A549 (cell line): ENCODE results near the gene LHX1. TPM values are rescaled to one million over a fixed set of nuclear protein-coding genes. Genes with fewer than 3 reads are reported as not detected.
A peak's percentile ranks its signal among the peaks of the same experiment; 100 is the strongest.

Source experiments
- ATAC-seq, 2 experiments: fragments of 200-7000 bp in 1 of 2; fragments of >200 bp in 1 of 2; cut with Nextera tagmentation in 1 of 2; cut with Tn5 transposase in 1 of 2; 3 replicates each; pipeline versions ENCODE4 v1.8.0 to v1.9.1; 2018 to 2020; ENCODE audit warnings: mild to moderate bottlenecking in 1 of 2, moderate library complexity in 1 of 2
- CTCF ChIA-PET: fragments of 300-600 bp; sonication (Branson Sonifier 250); formaldehyde crosslinking; extraction: SDS; loops from one replicate; lab custom pipeline; 2021; ENCODE audit warnings: antibody characterized with exemption, inconsistent platforms; lab: Yijun Ruan, JAX
- POLR2A ChIA-PET: fragments of 350-600 bp; formaldehyde crosslinking; extraction: SDS; loops from one replicate; lab custom pipeline; 2021; ENCODE audit warnings: antibody characterized with exemption, inconsistent platforms; lab: Yijun Ruan, JAX
- DNase-seq, 2 experiments: peaks; one replicate each; pipeline versions ENCODE4 v3.0.0 to v3.0.0-alpha.2; 2011 to 2016; ENCODE audit warnings: low read depth in 1 of 2, low spot score in 1 of 2
- FAIRE-seq: peaks from 2 replicates; lab custom pipeline; 2011; peaks lifted over from hg19 to GRCh38; lab: Jason Lieb, UNC
- H3K27ac ChIP-seq, 2 experiments: fragments of >200 bp; sonication (Bioruptor Twin); formaldehyde crosslinking; 3 replicates each; pipeline ENCODE4 v1.5.1; 2016 to 2017
- H3K4me1 ChIP-seq: fragments of >200 bp; sonication (Bioruptor Twin); formaldehyde crosslinking; 3 replicates; pipeline ENCODE4 v1.6.1; 2016
- H3K4me2 ChIP-seq: fragments of >200 bp; sonication (Bioruptor Twin); formaldehyde crosslinking; 3 replicates; pipeline ENCODE4 v1.6.1; 2016
- H3K4me3 ChIP-seq: fragments of >200 bp; sonication (Bioruptor Twin); formaldehyde crosslinking; 3 replicates; pipeline ENCODE4 v1.5.1; 2016
- H3K9me3 ChIP-seq: fragments of >200 bp; sonication (Bioruptor Twin); formaldehyde crosslinking; 3 replicates; pipeline ENCODE4 v1.6.1; 2016
- CBX8 ChIP-seq: fragments of 200-600 bp; sonication (generic); IDR thresholded peaks from 2 replicates; pipeline ENCODE4 v1.6.1; 2016
- CEBPB ChIP-seq, 2 experiments: fragments of >200 bp in 1 of 2; sonication (Bioruptor Twin) in 1 of 2; formaldehyde crosslinking in 1 of 2; IDR thresholded peaks; 2 replicates each; pipeline ENCODE4 v1.6.1; 2012 to 2016
- EHF ChIP-seq: fragments of 250-450 bp; sonication (Bioruptor Pico); IDR thresholded peaks from 2 replicates; pipeline ENCODE4 v1.5.0; 2020; ENCODE audit warnings: mild to moderate bottlenecking
- EHMT2 ChIP-seq: fragments of 200-600 bp; sonication (generic); IDR thresholded peaks from 2 replicates; pipeline ENCODE4 v1.6.1; 2016; ENCODE audit warnings: antibody characterized with exemption, low read depth, mild to moderate bottlenecking, moderate library complexity
- FOSB ChIP-seq: fragments of 250-450 bp; sonication (Bioruptor Pico); IDR thresholded peaks from 2 replicates; pipeline ENCODE4 v1.5.0; 2020; ENCODE audit warnings: mild to moderate bottlenecking, moderate library complexity
- HOXB13 ChIP-seq: fragments of 250-450 bp; sonication (Bioruptor Pico); IDR thresholded peaks from 2 replicates; pipeline ENCODE4 v1.5.0; 2020; ENCODE audit warnings: low read depth, mild to moderate bottlenecking, moderate library complexity
- HOXB5 ChIP-seq: fragments of 250-450 bp; sonication (Bioruptor Pico); IDR thresholded peaks from 2 replicates; pipeline ENCODE4 v1.5.0; 2020; ENCODE audit warnings: mild to moderate bottlenecking, moderate library complexity
- KDM5A ChIP-seq: fragments of 200-600 bp; sonication (generic); IDR thresholded peaks from 2 replicates; pipeline ENCODE4 v1.6.1; 2016; ENCODE audit warnings: antibody characterized with exemption, mild to moderate bottlenecking
- MYC ChIP-seq: IDR thresholded peaks from 2 replicates; pipeline ENCODE4 v1.6.1; 2012; ENCODE audit warnings: mild to moderate bottlenecking, inconsistent platforms, low read length, improper control_type of control experiment, borderline replicate concordance
- NPAS2 ChIP-seq: fragments of 250-450 bp; sonication (Bioruptor Pico); IDR thresholded peaks from 2 replicates; pipeline ENCODE4 v1.8.0; 2022; ENCODE audit warnings: mild to moderate bottlenecking, moderate library complexity, borderline replicate concordance
- NR3C1 ChIP-seq: fragments of >200 bp; sonication (Bioruptor Twin); formaldehyde crosslinking; IDR thresholded peaks from 3 replicates; pipeline ENCODE4 v1.6.1; 2017
- PHF8 ChIP-seq: fragments of 200-600 bp; sonication (generic); IDR thresholded peaks from 2 replicates; pipeline ENCODE4 v1.6.1; 2016; ENCODE audit warnings: low read depth, mild to moderate bottlenecking, antibody characterized with exemption, moderate library complexity, borderline replicate concordance
- RCOR1 ChIP-seq: fragments of 150-350 bp; IDR thresholded peaks from 2 replicates; pipeline ENCODE4 v1.6.1; 2014; ENCODE audit warnings: antibody characterized with exemption, low read length, low read depth
- RFX5 ChIP-seq: fragments of 450-650 bp; IDR thresholded peaks from 2 replicates; pipeline ENCODE4 v1.7.1; 2014; ENCODE audit warnings: antibody characterized with exemption, mild to moderate bottlenecking, moderate library complexity
- RNF2 ChIP-seq: fragments of 200-600 bp; sonication (generic); IDR thresholded peaks from 2 replicates; pipeline ENCODE4 v1.6.1; 2016; ENCODE audit warnings: low read depth, mild to moderate bottlenecking, antibody characterized with exemption, moderate library complexity, borderline replicate concordance
- SREBF2 ChIP-seq: fragments of 450-650 bp; IDR thresholded peaks from 2 replicates; pipeline ENCODE4 v1.6.1; 2014; ENCODE audit warnings: mild to moderate bottlenecking, moderate library complexity
- TFCP2L1 ChIP-seq: fragments of 250-450 bp; sonication (Bioruptor Pico); IDR thresholded peaks from 2 replicates; pipeline ENCODE4 v1.5.0; 2021; ENCODE audit warnings: mild to moderate bottlenecking
- ZFP36 ChIP-seq: fragments of 450-650 bp; IDR thresholded peaks from 2 replicates; pipeline ENCODE4 v1.6.1; 2014; ENCODE audit warnings: borderline replicate concordance; ENCODE audit not compliant: partially characterized antibody
- ZNF302 ChIP-seq: fragments of 250-450 bp; sonication (Bioruptor Pico); IDR thresholded peaks from 2 replicates; pipeline ENCODE4 v1.9.0; 2021; ENCODE audit warnings: inconsistent platforms, mild to moderate bottlenecking, moderate library complexity
- WGBS: methylation state at CpG from one replicate; pipeline ENCODE4 v1.1.6; 2017; ENCODE audit errors: missing lambda C conversion rate; 5-methylcytosine and 5-hydroxymethylcytosine counted together
- polyA plus RNA-seq, 4 experiments: library from polyadenylated mRNA; depleted of rRNA in 3 of 4; stranded (reverse); fragments of >200 nt; fragmentation: RNase III in 1 of 4; extraction: RNeasy Plus Mini Kit Qiagen cat#74134 plus additional on column Dnase treatment in 1 of 4; gene quantifications; 2 replicates in 3 of 4; 3 replicates in 1 of 4; pipeline ENCODE4 v1.2.3, GENCODE V29; 2011 to 2017
- TF ChIP-seq, protein P1 (sequence below): IDR thresholded peaks from 2 replicates; pipeline ENCODE4 v1.6.1; 2012; ENCODE audit warnings: low read depth, borderline replicate concordance
- TF ChIP-seq, protein P2 (sequence below): fragments of >200 bp; sonication (Bioruptor Twin); formaldehyde crosslinking; IDR thresholded peaks from 3 replicates; pipeline ENCODE4 v1.5.1; 2016
- TF ChIP-seq, protein P3 (sequence below): fragments of 150-350 bp; IDR thresholded peaks from 2 replicates; pipeline ENCODE4 v1.6.1; 2014; ENCODE audit warnings: low read depth, mild to moderate bottlenecking, low read length

The LHX1 gene
- polyA plus RNA-seq, 2 of the 4 experiments (the other 2 are of a cell fraction), result 0.53 to 2.2 TPM

DNA sequence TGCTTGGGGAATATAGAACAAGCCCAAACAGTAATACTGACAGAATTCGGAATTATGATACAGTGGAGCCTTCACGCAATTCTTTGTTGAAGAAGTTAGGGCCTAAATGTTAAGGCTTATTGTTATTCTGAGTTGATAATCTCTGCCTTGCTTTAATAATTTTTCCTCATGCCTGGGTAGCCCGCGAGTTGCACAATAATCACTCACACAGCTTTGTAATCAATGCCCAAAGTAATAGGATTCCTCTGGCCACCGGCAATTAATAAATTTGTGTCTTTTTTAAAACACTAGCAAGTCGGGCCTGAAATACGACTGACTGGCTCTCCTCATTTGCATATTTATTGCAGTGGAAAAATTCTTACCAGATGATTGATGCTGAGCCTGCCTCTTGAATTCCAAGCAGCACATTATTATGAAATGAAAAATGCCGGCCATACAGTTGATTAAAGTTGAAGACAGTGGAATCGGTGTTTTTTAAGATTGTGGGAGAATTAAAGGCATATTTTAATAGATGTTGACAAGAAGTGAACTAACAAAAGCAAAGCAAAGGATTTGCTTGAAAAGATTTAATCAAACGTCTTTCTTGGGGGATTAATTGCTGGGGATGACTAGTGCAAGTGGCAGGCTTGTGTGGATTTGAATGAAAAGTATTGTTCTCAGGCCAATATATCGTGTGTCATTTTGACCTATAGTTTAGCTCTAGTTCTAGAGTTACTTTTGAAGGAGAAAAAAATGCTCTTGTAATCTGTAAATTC is 41.7 kb downstream of the LHX1 start:
- ChIA-PET POLR2A (no interaction called here), CTCF (interaction anchor here (1.0 to 1.4 kb wide), 2 partner anchors 10 to 69 kb away, joined by 3 to 4 read pairs; no protein-coding TSS in a partner anchor)
- Histone ChIP-seq H3K4me3 (no peak overlapping the region), H3K27ac (no peak overlapping the region), H3K4me1 (peaks cover 25% of the 10 kb centered on the region), H3K4me2 (no peak overlapping the region; the same call in 2 of the 3 replicates), H3K9me3 (no peaks in the 10 kb centered on the region)
- ATAC-seq (no peak), FAIRE-seq (no peak), DNase-seq (no peak)
- WGBS, result 84% methylated on average over 11 of the region's 11 CpGs
- TF ChIP-seq, protein P1, sequence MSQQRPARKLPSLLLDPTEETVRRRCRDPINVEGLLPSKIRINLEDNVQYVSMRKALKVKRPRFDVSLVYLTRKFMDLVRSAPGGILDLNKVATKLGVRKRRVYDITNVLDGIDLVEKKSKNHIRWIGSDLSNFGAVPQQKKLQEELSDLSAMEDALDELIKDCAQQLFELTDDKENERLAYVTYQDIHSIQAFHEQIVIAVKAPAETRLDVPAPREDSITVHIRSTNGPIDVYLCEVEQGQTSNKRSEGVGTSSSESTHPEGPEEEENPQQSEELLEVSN, result no peak
- peak; percentile 30 to 36; a peak in 2 of 4 replicates for TF ChIP-seq CEBPB (IDR thresholded peaks at IDR 0.05)

GRCh38 chr17:36979565-36979941 is 42.3 kb downstream of the LHX1 start:
- WGBS, result 75% methylated on average over 4 of the region's 4 CpGs
- Histone ChIP-seq H3K4me1 (peaks cover 25% of the 10 kb centered on the region), H3K9me3 (no peaks in the 10 kb centered on the region), H3K27ac (no peak overlapping the region), H3K4me2 (peak overlapping the region; percentile 70; the same call in 2 of the 3 replicates), H3K4me3 (no peak overlapping the region)
- FAIRE-seq, result no peak
- ChIA-PET CTCF (interaction anchor here (0.5 to 1.4 kb wide), 3 partner anchors 11 to 81 kb away, joined by 3 to 4 read pairs (median 3); no protein-coding TSS in a partner anchor), POLR2A (no interaction called here)
- TF ChIP-seq HOXB13 (CRISPR knock-in tag) (no peak), ZNF302 (CRISPR knock-in tag) (no peak), NPAS2 (CRISPR knock-in tag) (no peak), EHF (CRISPR knock-in tag) (no peak), EHMT2 (no peak), RNF2 (no peak)
- no peak for DNase-seq
- no peak for ATAC-seq

- FAIRE-seq (no peak), ATAC-seq (peak in 1 of 2 experiments; percentile 66; a peak in 3 of 6 replicates), DNase-seq (peak in 1 of 2 experiments; percentile 28)
- peak overlapping the region; percentile 70 for H3K4me2 ChIP-seq
- no peaks in the 10 kb centered on the region for H3K9me3 ChIP-seq
- H3K27ac ChIP-seq, result peak overlapping the region; percentile 0 to 4; a peak in 1 of 6 replicates
- peaks cover 25% of the 10 kb centered on the region for H3K4me1 ChIP-seq
- CTCF ChIA-PET, result interaction anchor here (0.6 to 1.4 kb wide), 5 partner anchors 12 to 313 kb away, joined by 3 to 4 read pairs (median 3); no protein-coding TSS in a partner anchor
- POLR2A ChIA-PET, result interaction anchor here (0.7 kb wide), 1 partner anchor 8 kb away, joined by 5 read pairs; no protein-coding TSS in a partner anchor
- 4% methylated on average over 2 of the region's 2 CpGs for WGBS
- no peak for TF ChIP-seq CBX8
- no peak for TF ChIP-seq RNF2
- TF ChIP-seq MYC, result no peak
- no peak for TF ChIP-seq PHF8
- no peak for TF ChIP-seq RFX5
- no peak for TF ChIP-seq RCOR1
- no peak for TF ChIP-seq SREBF2
- TF ChIP-seq, protein P2, sequence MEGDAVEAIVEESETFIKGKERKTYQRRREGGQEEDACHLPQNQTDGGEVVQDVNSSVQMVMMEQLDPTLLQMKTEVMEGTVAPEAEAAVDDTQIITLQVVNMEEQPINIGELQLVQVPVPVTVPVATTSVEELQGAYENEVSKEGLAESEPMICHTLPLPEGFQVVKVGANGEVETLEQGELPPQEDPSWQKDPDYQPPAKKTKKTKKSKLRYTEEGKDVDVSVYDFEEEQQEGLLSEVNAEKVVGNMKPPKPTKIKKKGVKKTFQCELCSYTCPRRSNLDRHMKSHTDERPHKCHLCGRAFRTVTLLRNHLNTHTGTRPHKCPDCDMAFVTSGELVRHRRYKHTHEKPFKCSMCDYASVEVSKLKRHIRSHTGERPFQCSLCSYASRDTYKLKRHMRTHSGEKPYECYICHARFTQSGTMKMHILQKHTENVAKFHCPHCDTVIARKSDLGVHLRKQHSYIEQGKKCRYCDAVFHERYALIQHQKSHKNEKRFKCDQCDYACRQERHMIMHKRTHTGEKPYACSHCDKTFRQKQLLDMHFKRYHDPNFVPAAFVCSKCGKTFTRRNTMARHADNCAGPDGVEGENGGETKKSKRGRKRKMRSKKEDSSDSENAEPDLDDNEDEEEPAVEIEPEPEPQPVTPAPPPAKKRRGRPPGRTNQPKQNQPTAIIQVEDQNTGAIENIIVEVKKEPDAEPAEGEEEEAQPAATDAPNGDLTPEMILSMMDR, result no peak
- TF ChIP-seq FOSB (CRISPR knock-in tag), result no peak
- TF ChIP-seq HOXB5, result no peak
- no peak for TF ChIP-seq HOXB13 (CRISPR knock-in tag)
- TF ChIP-seq ZFP36, result no peak
- TF ChIP-seq NR3C1, result no peak
- TF ChIP-seq KDM5A, result no peak
- no peak for TF ChIP-seq TFCP2L1
- TF ChIP-seq, protein P3, sequence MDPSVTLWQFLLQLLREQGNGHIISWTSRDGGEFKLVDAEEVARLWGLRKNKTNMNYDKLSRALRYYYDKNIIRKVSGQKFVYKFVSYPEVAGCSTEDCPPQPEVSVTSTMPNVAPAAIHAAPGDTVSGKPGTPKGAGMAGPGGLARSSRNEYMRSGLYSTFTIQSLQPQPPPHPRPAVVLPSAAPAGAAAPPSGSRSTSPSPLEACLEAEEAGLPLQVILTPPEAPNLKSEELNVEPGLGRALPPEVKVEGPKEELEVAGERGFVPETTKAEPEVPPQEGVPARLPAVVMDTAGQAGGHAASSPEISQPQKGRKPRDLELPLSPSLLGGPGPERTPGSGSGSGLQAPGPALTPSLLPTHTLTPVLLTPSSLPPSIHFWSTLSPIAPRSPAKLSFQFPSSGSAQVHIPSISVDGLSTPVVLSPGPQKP, result no peak
- H3K4me3 ChIP-seq, result no peak overlapping the region
Observed at GRCh38 chr17:36980280-36980761, 43.0 kb downstream of the LHX1 start.
